Stomach (tissue), 9 donors: ENCODE data around the gene GABRB2. TPM values are rescaled to one million over a fixed set of nuclear protein-coding genes. Genes with fewer than 3 reads are reported as not detected.

Experiments
- DNase-seq, 2 donors: peaks; one replicate each; pipeline versions ENCODE4 v3.0.0 to v3.0.0-alpha.2; 2013 to 2019
- H3K27ac ChIP-seq, 5 donors: fragments of 200-600 bp in 4 of 5; sonication (generic) in 4 of 5; one replicate each; pipeline ENCODE4 v1.5.1; 2013 to 2019; ENCODE audit warnings: mild to moderate bottlenecking in 1 of 5, moderate library complexity in 1 of 5
- H3K27me3 ChIP-seq, 3 donors: fragments of 200-600 bp; sonication (generic); one replicate each; pipeline ENCODE4 v1.5.1; 2017 to 2019; ENCODE audit warnings: mixed run types in 1 of 3
- H3K36me3 ChIP-seq, 4 donors: fragments of 200-600 bp; sonication (generic); 1 replicate in 3 of 4; 2 replicates in 1 of 4; pipeline ENCODE4 v1.5.1; 2016 to 2019
- H3K4me1 ChIP-seq, 4 donors: fragments of 200-600 bp; sonication (generic); one replicate each; pipeline ENCODE4 v1.5.1; 2016 to 2019
- H3K4me3 ChIP-seq, 4 donors: fragments of 200-600 bp; sonication (generic) in 3 of 4; one replicate each; pipeline ENCODE4 v1.5.1; 2016 to 2019; ENCODE audit warnings: mild to moderate bottlenecking in 1 of 4
- H3K9me3 ChIP-seq, 4 donors: fragments of 200-600 bp; sonication (generic); one replicate each; pipeline ENCODE4 v1.5.1; 2016 to 2019
- CTCF ChIP-seq, 7 experiments: fragments of 450-650 bp in 4 of 7; fragments of 200-600 bp in 3 of 7; sonication (generic) in 3 of 7; IDR thresholded peaks; one replicate each; pipeline ENCODE4 v1.5.1; 2016 to 2019; ENCODE audit warnings: antibody characterized with exemption in 7 of 7, control low read depth in 2 of 7, mild to moderate bottlenecking in 1 of 7
- EP300 ChIP-seq: sonication (generic); formaldehyde crosslinking; IDR thresholded peaks from one replicate; pipeline ENCODE4 v1.6.1; 2017; ENCODE audit warnings: antibody characterized with exemption
- POLR2A ChIP-seq, 4 donors: fragments of 450-650 bp; IDR thresholded peaks; one replicate each; pipeline ENCODE4 v1.6.1; 2016; ENCODE audit warnings: antibody characterized with exemption in 4 of 4, control low read depth in 2 of 4, mild to moderate bottlenecking in 1 of 4, moderate library complexity in 1 of 4
- POLR2AphosphoS5 ChIP-seq, 3 donors: sonication (generic); formaldehyde crosslinking; IDR thresholded peaks; one replicate each; pipeline ENCODE4 v1.6.1; 2016; ENCODE audit warnings: antibody characterized with exemption in 3 of 3
- WGBS, 5 donors: extraction: QIAGEN DNeasy Blood & Tissue Kit in 3 of 5; methylation state at CpG; one replicate each; pipeline versions ENCODE4 v1.1.5 to v1.1.7; 2013 to 2018; 5-methylcytosine and 5-hydroxymethylcytosine counted together
- intact Hi-C: fragments of 100-400 bp; cut with DNase I; formaldehyde crosslinking; loops from one replicate; pipeline ENCODE4 v1.15.1; 2023; ENCODE audit warnings: low total_unique reads
- polyA plus RNA-seq, 3 donors: library from polyadenylated mRNA; stranded (reverse); fragments of 200-250 nt; gene quantifications; one replicate each; pipeline ENCODE4 v1.2.3, GENCODE V29; 2013
- total RNA-seq, 5 donors: library from RNA; depleted of rRNA; stranded (reverse); fragments of >200 nt; gene quantifications; one replicate each; pipeline versions ENCODE4 v1.1.0 to v1.2.3, GENCODE V29; 2014 to 2016
- donor health status: healthy with polysubstance abuse.
- donor health status: Bipolar disorder and iron deficiency.
- donor health status: healthy.

The GABRB2 gene
- total and polyA plus RNA-seq, 8 donors = 0.06 to 2.7 (median 0.14) TPM; not detected in 3

- Histone ChIP-seq H3K4me3 (no peak overlapping the region), H3K9me3 (no peaks in the 10 kb centered on the region), H3K4me1 (no peaks in the 10 kb centered on the region), H3K27me3 (no peaks in the 10 kb centered on the region), H3K27ac (no peak overlapping the region), H3K36me3 (no peaks in the 10 kb centered on the region)
- TF ChIP-seq POLR2A (IDR thresholded peaks at IDR 0.05) = no peak
- TF ChIP-seq CTCF (IDR thresholded peaks at IDR 0.05) = no peak
- no peak for TF ChIP-seq POLR2AphosphoS5 (IDR thresholded peaks at IDR 0.05)
- WGBS, 5 donors = 36 to 55% (median 53%) methylated on average over 2 of the region's 2 CpGs
- intact Hi-C loops = no loop called here
- no peak for DNase-seq
Observed at GRCh38 chr5:161409471-161409870, 137.1 kb downstream of the GABRB2 start.

- no peak for TF ChIP-seq EP300
- no peak for TF ChIP-seq CTCF (IDR thresholded peaks at IDR 0.05)
- TF ChIP-seq POLR2A (IDR thresholded peaks at IDR 0.05) = no peak
- TF ChIP-seq POLR2AphosphoS5 (IDR thresholded peaks at IDR 0.05) = no peak
- no peaks in the 10 kb centered on the region for H3K36me3 ChIP-seq
- no peaks in the 10 kb centered on the region for H3K4me1 ChIP-seq
- DNase-seq = peak in 1 of 2 donors; percentile 7
- 22 to 37% (median 24%) methylated on average over 3 of the region's 3 CpGs for WGBS, 5 donors
- H3K4me3 ChIP-seq = no peak overlapping the region
- H3K27me3 ChIP-seq = no peaks in the 10 kb centered on the region
- intact Hi-C loops = no loop called here
- no peak overlapping the region for H3K27ac ChIP-seq
- no peaks in the 10 kb centered on the region for H3K9me3 ChIP-seq
Observed at GRCh38 chr5:161406880-161407279, 139.6 kb downstream of the GABRB2 start.

- H3K9me3 ChIP-seq = no peaks in the 10 kb centered on the region
- H3K36me3 ChIP-seq = no peaks in the 10 kb centered on the region
- H3K4me3 ChIP-seq = no peak overlapping the region
- no peaks in the 10 kb centered on the region for H3K27me3 ChIP-seq
- TF ChIP-seq POLR2A (IDR thresholded peaks at IDR 0.05) = no peak
- TF ChIP-seq EP300 = no peak
- TF ChIP-seq POLR2AphosphoS5 (IDR thresholded peaks at IDR 0.05) = no peak
- no peak for TF ChIP-seq CTCF (IDR thresholded peaks at IDR 0.05)
- no peak for DNase-seq
- WGBS, 5 donors = 45 to 73% (median 71%) methylated on average over 1 of the region's 1 CpG
- no peaks in the 10 kb centered on the region for H3K4me1 ChIP-seq
- intact Hi-C loops = no loop called here
- no peak overlapping the region for H3K27ac ChIP-seq
Observed at GRCh38 chr5:161403996-161404395, 142.5 kb downstream of the GABRB2 start.

GRCh38 chr5:161403121-161403520 lies 143.4 kb downstream of the GABRB2 start:
- Histone ChIP-seq H3K4me3 (no peak overlapping the region), H3K27me3 (no peaks in the 10 kb centered on the region), H3K36me3 (no peaks in the 10 kb centered on the region), H3K9me3 (no peaks in the 10 kb centered on the region), H3K27ac (no peak overlapping the region), H3K4me1 (no peaks in the 10 kb centered on the region)
- intact Hi-C loops = no loop called here
- DNase-seq = no peak
- 74 to 88% (median 85%) methylated on average over 2 of the region's 2 CpGs for WGBS, 5 donors
- no peak for TF ChIP-seq EP300
- TF ChIP-seq POLR2AphosphoS5 (IDR thresholded peaks at IDR 0.05) = no peak
- TF ChIP-seq POLR2A (IDR thresholded peaks at IDR 0.05) = no peak
- TF ChIP-seq CTCF (IDR thresholded peaks at IDR 0.05) = no peak
